SU-DHL-6 (cell line): ENCODE data around the gene OVCH2.
A peak's percentile ranks its signal among the peaks of the same experiment; 100 is the strongest.
"Not testable (repeated sequence)": the region's sequence is repeated elsewhere in the genome, so short reads cannot be mapped to it uniquely, and the experiment has no call there.

Experiments used
- H2AFZ ChIP-seq: fragments of 200-600 bp; sonication (generic); 2 replicates; pipeline ENCODE4 v1.6.1; 2014; ENCODE audit warnings: low read depth, mild to moderate bottlenecking, moderate library complexity, mixed read lengths, antibody characterized with exemption, low read length; ENCODE audit not compliant: severe bottlenecking
- H3F3A ChIP-seq: fragments of 200-600 bp; shearing (Covaris generic); 2 replicates; pipeline ENCODE4 v1.6.0; 2016; ENCODE audit warnings: antibody characterized with exemption, mild to moderate bottlenecking; ENCODE audit not compliant: insufficient read depth
- H3K27ac ChIP-seq: fragments of 200-600 bp; sonication (generic); 2 replicates; pipeline ENCODE4 v1.5.1; 2016; ENCODE audit warnings: low read depth, mild to moderate bottlenecking, low read length, moderate library complexity, mixed read lengths
- H3K27me3 ChIP-seq: fragments of 200-600 bp; sonication (generic), shearing (Covaris generic); 2 replicates; pipeline ENCODE4 v1.6.0; 2014; ENCODE audit warnings: mild to moderate bottlenecking, low read length
- H3K36me3 ChIP-seq: fragments of 200-600 bp; sonication (generic); 2 replicates; pipeline ENCODE4 v1.6.1; 2014; ENCODE audit warnings: mild to moderate bottlenecking, low read length, mixed read lengths
- H3K4me2 ChIP-seq: fragments of 300-600, 200-600 bp; shearing (Covaris generic), sonication (generic); 2 replicates; pipeline ENCODE4 v1.6.0; 2014; ENCODE audit warnings: low read length, low read depth, mild to moderate bottlenecking; ENCODE audit not compliant: poor library complexity, severe bottlenecking
- H3K4me3 ChIP-seq: fragments of 200-600 bp; sonication (generic); 2 replicates; pipeline ENCODE4 v1.5.1; 2014; ENCODE audit warnings: antibody characterized with exemption, low read length, mild to moderate bottlenecking, mixed read lengths; ENCODE audit not compliant: insufficient read depth, poor library complexity, severe bottlenecking
- H3K79me2 ChIP-seq: fragments of 200-600 bp; sonication (generic); 2 replicates; pipeline ENCODE4 v1.6.1; 2014; ENCODE audit warnings: mild to moderate bottlenecking, low read length, moderate library complexity; ENCODE audit not compliant: insufficient read depth
- H3K9ac ChIP-seq: fragments of 200-600 bp; sonication (generic); 2 replicates; pipeline ENCODE4 v1.7.0; 2014; ENCODE audit warnings: mild to moderate bottlenecking, low read length
- H3K9me2 ChIP-seq: fragments of 200-600 bp; sonication (generic); replicated peaks from 2 replicates; pipeline ENCODE4 v1.6.1; 2014; ENCODE audit warnings: low read length; ENCODE audit not compliant: insufficient read depth
- H3K9me3 ChIP-seq: fragments of 200-600 bp; sonication (generic); 2 replicates; pipeline ENCODE4 v1.6.1; 2014; ENCODE audit warnings: low read length, mixed read lengths; ENCODE audit not compliant: insufficient read depth
- H4K20me1 ChIP-seq: fragments of 200-600 bp; sonication (generic); 2 replicates; pipeline ENCODE4 v1.6.1; 2014; ENCODE audit warnings: low read depth, mild to moderate bottlenecking, antibody characterized with exemption, low read length, moderate library complexity, mixed read lengths
- CTCF ChIP-seq: fragments of 200-600 bp; sonication (generic); IDR thresholded peaks from one replicate; pipeline ENCODE4 v1.5.1; 2017; ENCODE audit warnings: antibody characterized with exemption, mild to moderate bottlenecking, low read length, moderate library complexity; ENCODE audit not compliant: insufficient read depth, poor library complexity, severe bottlenecking
- EZH2phosphoT487 ChIP-seq: fragments of 200-600 bp; sonication (generic), shearing (Covaris generic); conservative IDR thresholded peaks from 2 replicates; pipeline ENCODE4 v1.6.1; 2018; ENCODE audit warnings: mild to moderate bottlenecking, antibody characterized with exemption, low read length, moderate library complexity, mixed read lengths

OVCH2 gene

GRCh38 chr11:7666292-7666866 lies 39.9 kb downstream of the OVCH2 start:
- Histone ChIP-seq H3F3A (no peaks in the 10 kb centered on the region), H2AFZ (no peak overlapping the region), H4K20me1 (no peaks in the 10 kb centered on the region), H3K9me3 (no peaks in the 10 kb centered on the region), H3K36me3 (no peaks in the 10 kb centered on the region), H3K4me2 (no peak overlapping the region), H3K27me3 (no peaks in the 10 kb centered on the region), H3K4me3 (no peak overlapping the region), H3K9ac (no peak overlapping the region), H3K9me2 (no peaks in the 10 kb centered on the region), H3K79me2 (no peaks in the 10 kb centered on the region), H3K27ac (no peak overlapping the region)
- TF ChIP-seq EZH2phosphoT487 (no peak), CTCF (no peak)

GRCh38 chr11:7665473-7666291 lies 40.6 kb downstream of the OVCH2 start:
- H3K4me2 ChIP-seq, result no peak overlapping the region
- H3K27me3 ChIP-seq, result no peaks in the 10 kb centered on the region
- H3K9me2 ChIP-seq, result no peaks in the 10 kb centered on the region
- H3F3A ChIP-seq, result no peaks in the 10 kb centered on the region
- no peak overlapping the region for H3K4me3 ChIP-seq
- no peak overlapping the region for H3K9ac ChIP-seq
- H3K9me3 ChIP-seq, result no peaks in the 10 kb centered on the region
- TF ChIP-seq CTCF (peak; percentile 96), EZH2phosphoT487 (no peak)
- no peaks in the 10 kb centered on the region for H4K20me1 ChIP-seq
- no peaks in the 10 kb centered on the region for H3K79me2 ChIP-seq
- no peak overlapping the region for H2AFZ ChIP-seq
- H3K36me3 ChIP-seq, result no peaks in the 10 kb centered on the region
- H3K27ac ChIP-seq, result no peak overlapping the region

- no peak for TF ChIP-seq CTCF
- TF ChIP-seq EZH2phosphoT487, result no peak
- no peaks in the 10 kb centered on the region for H3F3A ChIP-seq
- H3K9me3 ChIP-seq, result no peaks in the 10 kb centered on the region
- H3K9me2 ChIP-seq, result no peaks in the 10 kb centered on the region
- H3K4me2 ChIP-seq, result no peak overlapping the region
- no peak overlapping the region for H3K9ac ChIP-seq
- no peaks in the 10 kb centered on the region for H3K36me3 ChIP-seq
- no peak overlapping the region for H2AFZ ChIP-seq
- no peak overlapping the region for H3K27ac ChIP-seq
- no peaks in the 10 kb centered on the region for H4K20me1 ChIP-seq
- H3K4me3 ChIP-seq, result no peak overlapping the region
- no peaks in the 10 kb centered on the region for H3K27me3 ChIP-seq
- H3K79me2 ChIP-seq, result no peaks in the 10 kb centered on the region
Observed at GRCh38 chr11:7664867-7665266, 41.4 kb downstream of the OVCH2 start.

GRCh38 chr11:7663531-7663930 lies 42.7 kb downstream of the OVCH2 start:
- H3F3A ChIP-seq, H2AFZ ChIP-seq, H3K9me3 ChIP-seq, H3K27me3 ChIP-seq, H3K36me3 ChIP-seq, H3K9ac ChIP-seq, H3K4me3 ChIP-seq, H3K27ac ChIP-seq, H4K20me1 ChIP-seq, H3K79me2 ChIP-seq, H3K9me2 ChIP-seq, H3K4me2 ChIP-seq: not testable (repeated sequence)
